ENCODE measurements around the gene LIPE. TPM values are rescaled to one million over a fixed set of nuclear protein-coding genes. Genes with fewer than 3 reads are reported as not detected.

LIPE gene
- total and polyA plus RNA-seq, 7 donors: 1.6 to 48.0 (median 7.5) TPM

GRCh38 chr19:42445948-42446347, 18.8 kb upstream of the LIPE start:
- H3K36me3 ChIP-seq: no peaks in the 10 kb centered on the region
- H3K4me3 ChIP-seq: no peak overlapping the region
- 85 to 90% methylated on average over 7 of the region's 7 CpGs for WGBS, 2 donors
- H3K4me1 ChIP-seq: no peaks in the 10 kb centered on the region
- H3K27me3 ChIP-seq: no peaks in the 10 kb centered on the region
- no peaks in the 10 kb centered on the region for H3K9me3 ChIP-seq
- intact Hi-C loops (cut with DNase I): no loop called here
- H3K27ac ChIP-seq: no peak overlapping the region
- no peak for DNase-seq
- no peak for TF ChIP-seq POLR2AphosphoS5 (IDR thresholded peaks at IDR 0.05)
- TF ChIP-seq EP300 (IDR thresholded peaks at IDR 0.05): no peak
- TF ChIP-seq, protein P1, sequence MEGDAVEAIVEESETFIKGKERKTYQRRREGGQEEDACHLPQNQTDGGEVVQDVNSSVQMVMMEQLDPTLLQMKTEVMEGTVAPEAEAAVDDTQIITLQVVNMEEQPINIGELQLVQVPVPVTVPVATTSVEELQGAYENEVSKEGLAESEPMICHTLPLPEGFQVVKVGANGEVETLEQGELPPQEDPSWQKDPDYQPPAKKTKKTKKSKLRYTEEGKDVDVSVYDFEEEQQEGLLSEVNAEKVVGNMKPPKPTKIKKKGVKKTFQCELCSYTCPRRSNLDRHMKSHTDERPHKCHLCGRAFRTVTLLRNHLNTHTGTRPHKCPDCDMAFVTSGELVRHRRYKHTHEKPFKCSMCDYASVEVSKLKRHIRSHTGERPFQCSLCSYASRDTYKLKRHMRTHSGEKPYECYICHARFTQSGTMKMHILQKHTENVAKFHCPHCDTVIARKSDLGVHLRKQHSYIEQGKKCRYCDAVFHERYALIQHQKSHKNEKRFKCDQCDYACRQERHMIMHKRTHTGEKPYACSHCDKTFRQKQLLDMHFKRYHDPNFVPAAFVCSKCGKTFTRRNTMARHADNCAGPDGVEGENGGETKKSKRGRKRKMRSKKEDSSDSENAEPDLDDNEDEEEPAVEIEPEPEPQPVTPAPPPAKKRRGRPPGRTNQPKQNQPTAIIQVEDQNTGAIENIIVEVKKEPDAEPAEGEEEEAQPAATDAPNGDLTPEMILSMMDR (IDR thresholded peaks at IDR 0.05): no peak
- TF ChIP-seq POLR2A (IDR thresholded peaks at IDR 0.05): no peak

- no peaks in the 10 kb centered on the region for H3K36me3 ChIP-seq
- no peak overlapping the region for H3K27ac ChIP-seq
- no peak for TF ChIP-seq POLR2AphosphoS5 (IDR thresholded peaks at IDR 0.05)
- TF ChIP-seq, protein P1 (IDR thresholded peaks at IDR 0.05): no peak
- no peak for TF ChIP-seq EP300 (IDR thresholded peaks at IDR 0.05)
- no peak for TF ChIP-seq POLR2A (IDR thresholded peaks at IDR 0.05)
- WGBS, 2 donors: 24 to 72% methylated on average over 4 of the region's 4 CpGs
- no peaks in the 10 kb centered on the region for H3K27me3 ChIP-seq
- no peak for DNase-seq
- H3K4me3 ChIP-seq: no peak overlapping the region
- no peaks in the 10 kb centered on the region for H3K9me3 ChIP-seq
- intact Hi-C loops (cut with DNase I): no loop called here
- peaks cover 0 to 8% (median 0%) of the 10 kb centered on the region in 4 donors for H3K4me1 ChIP-seq
These were observed 16.8 kb upstream of the LIPE start for GRCh38 chr19:42443944-42444398.

DNA sequence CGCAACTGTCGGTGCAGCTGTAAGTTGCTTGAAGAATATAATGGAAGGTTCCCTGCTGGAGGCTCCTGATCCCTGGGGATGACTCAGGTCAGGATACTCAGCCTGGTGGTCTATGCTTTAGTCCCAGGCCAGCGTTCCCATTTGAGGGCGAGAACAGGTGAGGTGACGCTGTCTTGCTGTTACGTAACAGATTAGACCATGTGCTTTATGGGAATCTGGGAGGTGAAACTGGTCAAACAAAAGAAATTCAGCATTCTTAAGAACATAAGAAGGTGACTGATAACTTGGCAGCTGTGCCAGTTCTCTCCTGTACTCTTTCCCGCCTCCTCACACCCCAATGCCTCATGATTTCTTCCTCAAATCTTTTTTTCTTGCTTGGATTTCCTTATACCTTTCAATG, 15.6 kb upstream of the LIPE start, which contains the start of gene CXCL17:
Gene CXCL17, minus strand, starts transcription at position 114 of the 400 bp plus-strand sequence. CDS start 114 bp downstream, outside the sequence.
- Histone ChIP-seq H3K4me1 (peaks cover 0 to 8% (median 0%) of the 10 kb centered on the region in 4 donors), H3K27ac (no peak within 1 kb of the TSS), H3K36me3 (no peaks in the 10 kb centered on the region), H3K4me3 (no peak within 1 kb of the TSS), H3K27me3 (no peaks in the 10 kb centered on the region), H3K9me3 (no peaks in the 10 kb centered on the region)
- TF ChIP-seq POLR2AphosphoS5 (IDR thresholded peaks at IDR 0.05) (no peak), POLR2A (IDR thresholded peaks at IDR 0.05) (no peak), EP300 (IDR thresholded peaks at IDR 0.05) (no peak)
- intact Hi-C loops (cut with DNase I): no loop called here
- DNase-seq: no peak
- 92 to 94% methylated on average over 7 of the region's 7 CpGs for WGBS, 2 donors

- Histone ChIP-seq H3K36me3 (no peaks in the 10 kb centered on the region), H3K27me3 (no peaks in the 10 kb centered on the region), H3K9me3 (no peaks in the 10 kb centered on the region), H3K4me1 (peaks cover 0 to 8% (median 0%) of the 10 kb centered on the region in 4 donors), H3K4me3 (no peak overlapping the region), H3K27ac (no peak overlapping the region)
- no peak for TF ChIP-seq POLR2AphosphoS5 (IDR thresholded peaks at IDR 0.05)
- no peak for TF ChIP-seq EP300 (IDR thresholded peaks at IDR 0.05)
- TF ChIP-seq, protein P1 (IDR thresholded peaks at IDR 0.05): no peak
- no peak for TF ChIP-seq POLR2A (IDR thresholded peaks at IDR 0.05)
- intact Hi-C loops (cut with DNase I): no loop called here
- WGBS, 2 donors: 37 to 43% methylated on average over 2 of the region's 2 CpGs
- no peak for DNase-seq
These were observed 13.9 kb upstream of the LIPE start for GRCh38 chr19:42441049-42441445.

GRCh38 chr19:42440357-42441048, 13.3 kb upstream of the LIPE start:
- intact Hi-C loops (cut with DNase I): no loop called here
- H3K27ac ChIP-seq: no peak overlapping the region
- H3K4me1 ChIP-seq: peaks cover 0 to 8% (median 0%) of the 10 kb centered on the region in 4 donors
- 23 to 25% methylated on average over 16 of the region's 16 CpGs for WGBS, 2 donors
- H3K27me3 ChIP-seq: no peaks in the 10 kb centered on the region
- H3K9me3 ChIP-seq: no peaks in the 10 kb centered on the region
- no peaks in the 10 kb centered on the region for H3K36me3 ChIP-seq
- peak; percentile 80 for DNase-seq
- no peak for TF ChIP-seq EP300 (IDR thresholded peaks at IDR 0.05)
- TF ChIP-seq, protein P1 (IDR thresholded peaks at IDR 0.05): peak in 3 of 4 experiments; percentile 60 to 81 (median 69)
- H3K4me3 ChIP-seq: no peak overlapping the region
